ENCODE measurements around the gene KCNAB1.

DNA sequence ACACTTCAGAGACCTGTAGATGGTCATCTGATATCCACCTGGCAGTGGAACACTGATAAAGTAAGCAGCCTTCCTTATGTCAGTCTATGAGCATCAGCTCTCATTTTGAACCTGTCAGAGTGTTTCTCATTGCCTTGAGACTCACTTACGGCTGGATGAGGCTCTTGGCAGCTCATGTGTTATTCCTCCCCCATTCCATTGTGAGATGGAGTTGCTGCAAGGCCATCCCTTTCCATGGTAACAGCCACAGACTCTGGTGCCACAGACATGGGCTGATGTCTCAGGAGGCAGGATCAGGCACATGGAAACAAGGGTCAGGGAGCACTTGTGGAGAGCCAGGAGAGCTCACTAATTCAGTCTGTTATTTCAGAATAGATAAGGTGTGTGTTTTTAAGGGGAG lies 11.9 kb downstream of the KCNAB1 start:
- TF ChIP-seq, protein P1, sequence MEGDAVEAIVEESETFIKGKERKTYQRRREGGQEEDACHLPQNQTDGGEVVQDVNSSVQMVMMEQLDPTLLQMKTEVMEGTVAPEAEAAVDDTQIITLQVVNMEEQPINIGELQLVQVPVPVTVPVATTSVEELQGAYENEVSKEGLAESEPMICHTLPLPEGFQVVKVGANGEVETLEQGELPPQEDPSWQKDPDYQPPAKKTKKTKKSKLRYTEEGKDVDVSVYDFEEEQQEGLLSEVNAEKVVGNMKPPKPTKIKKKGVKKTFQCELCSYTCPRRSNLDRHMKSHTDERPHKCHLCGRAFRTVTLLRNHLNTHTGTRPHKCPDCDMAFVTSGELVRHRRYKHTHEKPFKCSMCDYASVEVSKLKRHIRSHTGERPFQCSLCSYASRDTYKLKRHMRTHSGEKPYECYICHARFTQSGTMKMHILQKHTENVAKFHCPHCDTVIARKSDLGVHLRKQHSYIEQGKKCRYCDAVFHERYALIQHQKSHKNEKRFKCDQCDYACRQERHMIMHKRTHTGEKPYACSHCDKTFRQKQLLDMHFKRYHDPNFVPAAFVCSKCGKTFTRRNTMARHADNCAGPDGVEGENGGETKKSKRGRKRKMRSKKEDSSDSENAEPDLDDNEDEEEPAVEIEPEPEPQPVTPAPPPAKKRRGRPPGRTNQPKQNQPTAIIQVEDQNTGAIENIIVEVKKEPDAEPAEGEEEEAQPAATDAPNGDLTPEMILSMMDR (IDR thresholded peaks at IDR 0.05; ENCODE audit: low read length) = no peak
- no peak for TF ChIP-seq EZH2 (optimal IDR thresholded peaks at IDR 0.05; ENCODE audit: low read depth, low read length)
- TF ChIP-seq EZH2phosphoT487 (IDR thresholded peaks at IDR 0.05; ENCODE audit: low read length) = no peak
